Right ventricle myocardium superior (tissue), 1 donor: Measurements from ENCODE around the gene CDC25C. TPM values are rescaled to one million over a fixed set of nuclear protein-coding genes. Genes with fewer than 3 reads are reported as not detected.
"Not testable (repeated sequence)": the region's sequence is repeated elsewhere in the genome, so short reads cannot be mapped to it uniquely, and the experiment has no call there.

Experiments
- ATAC-seq: fragments of 200-7000 bp; cut with Tn5 transposase; one replicate; pipeline ENCODE4 v1.9.1; 2020; ENCODE audit warnings: mild to moderate bottlenecking; ENCODE audit not compliant: poor library complexity
- DNase-seq: peaks from one replicate; pipeline ENCODE4 v3.0.0-alpha.2; 2020
- intact Hi-C: fragments of 100-400 bp; cut with DNase I; formaldehyde crosslinking; loops from one replicate; pipeline ENCODE4 v1.11.2; 2022
- total RNA-seq: library from RNA; stranded (reverse); fragmentation: NEBNext Ultra II Directional; extraction: Animal tissue kit (Norgen Biotek cat#: 25700); gene quantifications from one replicate; pipeline ENCODE4 v1.2.1, GENCODE V29; 2021
- donor health status: DM: no; HTN: yes; CAD: no; lungs with severe emphysema.

CDC25C gene
- total RNA-seq, 1 donor from 2014 or later: 0.16 TPM

DNA sequence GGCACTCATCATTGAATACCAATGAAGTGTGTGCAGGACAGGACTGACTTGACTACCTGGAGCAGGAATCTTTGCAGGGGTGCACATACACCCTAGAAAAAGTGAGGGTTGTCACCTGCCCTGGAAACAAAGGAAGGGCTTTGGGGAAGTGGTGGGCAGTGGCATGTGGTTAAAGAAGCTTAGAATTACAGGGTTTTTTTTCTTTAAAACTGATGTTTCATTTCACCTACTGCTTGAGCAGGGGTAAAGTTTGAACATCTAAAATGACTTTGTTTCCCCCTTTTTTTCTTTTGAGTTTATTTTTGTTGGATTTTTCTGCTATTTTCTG is 18.9 kb upstream of the CDC25C start:
- intact Hi-C loops: no loop called here
- DNase-seq: no peak

DNA sequence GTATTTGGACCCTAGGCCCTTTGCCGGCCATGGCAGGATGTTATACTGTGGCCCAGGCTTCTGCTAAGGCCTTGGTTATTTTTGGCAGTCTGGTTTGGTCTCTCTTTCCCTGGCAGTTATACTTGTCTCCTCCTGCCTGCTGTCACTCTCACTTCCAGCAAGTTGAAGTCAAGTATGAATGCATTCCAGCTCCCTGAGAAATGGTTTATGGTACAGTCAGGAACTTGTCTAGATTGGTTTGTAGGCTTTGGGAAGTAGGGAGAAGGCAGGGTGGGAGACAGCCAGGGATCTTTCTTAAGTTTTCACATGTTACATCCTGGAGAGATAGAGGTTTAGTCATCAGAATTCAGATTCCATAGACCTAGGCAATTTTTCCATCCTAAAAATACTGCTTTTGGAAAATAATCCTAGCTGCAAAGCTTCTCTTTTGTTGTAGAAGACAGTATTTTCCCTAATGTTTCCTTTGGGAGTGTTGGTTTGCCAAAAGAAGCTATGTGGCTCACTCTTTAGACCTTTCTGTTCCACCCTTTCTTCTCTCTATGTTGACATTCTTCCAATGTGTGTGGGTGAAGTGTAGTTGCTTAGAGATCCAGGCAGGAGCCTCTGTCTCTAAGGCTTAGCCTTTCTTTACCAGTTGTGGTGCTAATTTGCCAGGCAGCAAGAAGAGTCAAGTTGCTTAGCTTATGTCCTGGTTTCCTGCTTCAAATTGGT is 18.4 kb upstream of the CDC25C start:
- ATAC-seq (peak; percentile 46), DNase-seq (no peak)
- intact Hi-C loops: no loop called here

More for the DNA sequence above, 18.9 kb upstream of the CDC25C start:
- no peak for ATAC-seq

DNA sequence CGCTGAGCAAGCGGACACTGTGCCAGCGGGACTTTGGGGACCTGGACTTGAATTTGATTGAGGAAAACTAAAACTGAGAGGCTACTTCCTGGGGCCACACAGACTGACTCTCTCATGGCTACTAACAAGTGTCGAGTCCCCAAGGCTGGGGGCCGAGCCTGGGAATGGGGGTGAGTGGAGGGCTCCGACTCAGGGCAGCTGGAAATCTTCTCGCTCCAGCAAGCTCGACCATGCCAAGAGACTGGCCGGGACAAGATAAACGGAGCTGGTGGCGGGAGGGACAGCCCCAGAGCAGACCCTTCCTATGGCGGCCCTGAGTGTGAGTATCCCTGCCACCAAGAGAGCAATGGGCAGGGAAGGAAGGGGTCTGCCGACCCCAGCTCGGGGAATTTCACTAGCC is 15.3 kb upstream of the CDC25C start:
- DNase-seq: no peak
- intact Hi-C loops: no loop called here
- no peak for ATAC-seq

DNA sequence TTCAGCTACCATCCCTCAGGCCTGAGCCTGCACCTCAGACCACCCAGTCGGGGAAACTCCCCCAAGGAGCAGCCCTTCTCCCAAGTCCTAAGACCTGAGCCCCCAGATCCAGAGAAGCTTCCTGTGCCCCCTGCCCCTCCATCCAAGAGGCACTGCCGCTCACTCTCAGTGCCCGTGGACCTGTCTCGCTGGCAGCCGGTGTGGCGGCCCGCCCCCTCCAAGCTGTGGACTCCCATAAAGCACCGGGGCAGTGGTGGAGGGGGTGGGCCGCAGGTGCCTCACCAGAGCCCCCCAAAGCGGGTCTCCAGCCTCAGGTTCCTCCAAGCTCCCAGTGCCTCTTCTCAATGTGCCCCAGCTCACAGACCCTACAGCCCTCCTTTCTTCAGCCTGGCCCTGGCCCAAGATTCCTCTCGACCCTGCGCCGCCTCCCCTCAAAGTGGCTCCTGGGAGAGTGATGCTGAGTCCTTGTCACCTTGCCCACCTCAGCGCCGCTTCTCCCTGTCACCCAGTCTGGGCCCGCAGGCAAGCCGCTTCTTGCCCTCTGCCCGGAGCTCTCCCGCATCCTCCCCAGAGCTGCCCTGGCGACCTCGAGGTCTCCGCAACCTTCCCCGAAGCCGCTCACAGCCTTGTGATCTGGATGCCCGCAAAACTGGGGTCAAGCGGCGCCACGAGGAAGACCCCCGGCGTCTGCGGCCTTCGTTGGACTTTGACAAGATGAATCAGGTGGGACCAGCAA is 13.5 kb upstream of the CDC25C start:
- intact Hi-C loops: no loop called here
- ATAC-seq (no peak), DNase-seq (no peak)

DNA sequence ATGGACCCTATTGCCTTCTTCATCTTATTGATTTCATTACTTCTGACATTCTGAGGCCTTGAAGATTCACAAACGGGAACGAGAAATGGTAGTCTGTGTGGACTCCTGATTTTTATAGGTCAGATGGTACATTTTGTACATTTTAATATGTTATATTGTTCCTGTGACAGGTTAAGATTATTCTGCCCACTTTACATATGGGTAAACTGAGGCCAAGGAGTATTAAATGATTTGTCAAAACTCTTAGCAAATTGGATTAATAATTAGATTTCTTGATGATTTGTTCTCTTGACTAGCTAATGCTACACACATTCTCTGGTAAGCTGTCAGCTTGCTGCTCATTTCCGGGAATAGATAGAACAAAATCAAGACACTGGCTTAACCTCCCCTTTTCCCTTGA is 8.4 kb upstream of the CDC25C start:
- intact Hi-C loops: no loop called here
- no peak for ATAC-seq
- no peak for DNase-seq

DNA sequence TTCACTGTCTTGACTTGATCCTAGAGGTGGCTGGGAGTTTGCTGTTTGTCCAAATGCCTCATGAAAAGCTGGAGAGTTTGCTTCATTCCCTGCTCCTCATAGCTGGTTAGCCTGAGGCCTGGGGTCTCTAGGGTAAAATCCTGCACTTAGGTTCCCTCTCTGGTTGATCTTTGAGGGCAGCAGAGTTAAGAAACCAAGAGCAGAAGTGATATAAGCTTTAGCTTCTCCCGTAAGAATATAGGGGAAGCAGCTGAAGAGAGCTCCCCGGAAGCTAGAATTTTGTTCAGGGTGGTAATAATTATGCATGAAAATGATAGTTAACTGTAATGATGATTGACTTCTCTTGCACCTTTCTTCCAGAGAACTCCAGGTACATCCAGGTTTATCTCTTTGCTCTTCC is 7.9 kb upstream of the CDC25C start:
- ATAC-seq (no peak), DNase-seq (no peak)
- intact Hi-C loops: no loop called here

DNA sequence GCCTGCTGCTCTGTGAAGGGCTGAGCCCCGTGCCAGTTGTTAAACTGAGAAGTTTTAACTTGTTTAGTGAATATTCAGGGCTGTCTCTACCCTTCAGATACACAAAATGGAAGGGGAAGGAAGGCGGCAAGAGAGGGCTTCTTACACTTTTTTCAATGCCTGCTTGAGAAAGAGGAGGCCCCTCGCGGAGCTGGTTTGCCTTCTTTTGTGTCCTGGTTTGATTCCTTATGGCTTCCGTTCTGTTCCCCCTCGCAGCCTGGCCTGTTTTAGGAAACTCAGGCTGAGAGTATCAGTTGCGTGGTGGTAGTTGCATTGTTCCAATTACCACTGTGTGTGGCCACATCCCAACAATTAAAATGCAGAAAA is 7.5 kb upstream of the CDC25C start:
- intact Hi-C loops: no loop called here
- no peak for ATAC-seq
- no peak for DNase-seq

DNA sequence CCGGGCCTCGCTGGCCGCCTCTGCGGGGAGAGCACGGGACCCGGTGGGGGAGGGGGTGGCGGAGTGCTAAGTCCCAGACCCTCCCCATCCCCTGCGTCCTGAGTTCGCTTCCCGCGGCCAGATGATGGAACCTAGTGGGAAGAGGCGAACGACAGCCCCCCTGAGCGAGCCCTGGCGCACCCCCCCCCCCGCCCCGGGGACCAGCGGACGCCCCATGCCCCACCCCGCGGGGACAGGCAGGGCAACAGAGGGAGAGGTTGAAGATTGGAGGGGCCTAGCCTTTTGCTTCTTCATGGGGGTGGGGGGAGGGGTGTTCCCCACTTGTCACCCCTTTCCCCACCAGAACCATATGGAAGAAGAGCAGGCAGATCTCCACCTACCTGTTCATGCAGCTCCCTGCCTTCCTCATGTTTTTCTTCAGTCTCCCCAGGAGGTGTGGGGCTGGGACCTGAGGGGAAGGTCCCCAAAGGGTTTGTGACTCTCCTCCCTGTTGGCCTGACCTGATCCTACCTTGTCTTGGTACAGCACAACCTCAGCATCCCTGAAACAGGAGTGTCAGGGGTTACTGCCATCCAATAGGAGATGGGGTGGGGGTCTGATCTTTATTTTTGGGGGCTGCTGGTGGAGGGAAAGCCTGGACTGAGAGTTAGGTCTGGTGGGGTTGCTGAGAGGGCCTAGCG is 6.9 kb upstream of the CDC25C start:
- intact Hi-C loops: no loop called here
- ATAC-seq (no peak), DNase-seq (no peak)

DNA sequence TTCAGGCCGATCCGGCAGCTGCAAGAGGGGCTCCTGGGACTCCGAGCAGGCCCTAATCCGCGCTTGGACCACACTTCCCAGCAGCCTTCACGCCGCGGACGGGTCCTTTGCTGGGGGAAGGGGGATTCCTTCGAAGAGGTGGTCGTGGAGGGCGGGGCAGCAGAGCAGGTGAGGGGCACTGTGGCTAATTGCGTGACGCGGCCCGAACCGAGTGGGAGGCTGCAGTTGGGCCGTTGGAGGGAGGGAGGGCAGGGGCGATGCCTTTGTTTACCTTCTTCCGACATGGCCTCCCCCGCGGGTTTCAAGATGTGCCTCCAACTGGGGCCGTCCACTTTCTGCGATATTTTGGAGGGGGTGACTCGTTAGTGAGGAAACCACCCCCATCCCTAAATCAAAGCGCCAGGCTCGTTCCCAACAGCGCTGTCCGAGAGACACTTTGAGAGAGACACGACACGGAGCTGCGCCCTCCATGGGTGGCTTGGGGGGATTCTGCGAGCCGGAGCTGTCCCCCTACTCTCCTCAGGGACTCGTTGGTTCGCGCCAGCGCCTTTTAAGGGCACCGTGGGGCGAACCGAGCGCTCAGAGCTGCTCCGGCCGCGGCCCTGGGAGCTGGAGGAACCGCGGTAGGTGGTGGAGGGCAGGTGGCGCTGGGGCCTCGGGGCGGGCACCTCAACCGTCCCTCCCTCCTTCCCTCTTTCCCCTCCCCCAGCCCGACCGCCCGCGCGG is 6.2 kb upstream of the CDC25C start, which contains the start of gene FAM53C:
FAM53C (plus strand) TSS at position 582 of the 726 bp plus-strand sequence. CDS start 3,070 bp downstream, outside the sequence.
- intact Hi-C loops: no loop called here
- peak; percentile 94 for DNase-seq
- ATAC-seq: peak; percentile 96

DNA sequence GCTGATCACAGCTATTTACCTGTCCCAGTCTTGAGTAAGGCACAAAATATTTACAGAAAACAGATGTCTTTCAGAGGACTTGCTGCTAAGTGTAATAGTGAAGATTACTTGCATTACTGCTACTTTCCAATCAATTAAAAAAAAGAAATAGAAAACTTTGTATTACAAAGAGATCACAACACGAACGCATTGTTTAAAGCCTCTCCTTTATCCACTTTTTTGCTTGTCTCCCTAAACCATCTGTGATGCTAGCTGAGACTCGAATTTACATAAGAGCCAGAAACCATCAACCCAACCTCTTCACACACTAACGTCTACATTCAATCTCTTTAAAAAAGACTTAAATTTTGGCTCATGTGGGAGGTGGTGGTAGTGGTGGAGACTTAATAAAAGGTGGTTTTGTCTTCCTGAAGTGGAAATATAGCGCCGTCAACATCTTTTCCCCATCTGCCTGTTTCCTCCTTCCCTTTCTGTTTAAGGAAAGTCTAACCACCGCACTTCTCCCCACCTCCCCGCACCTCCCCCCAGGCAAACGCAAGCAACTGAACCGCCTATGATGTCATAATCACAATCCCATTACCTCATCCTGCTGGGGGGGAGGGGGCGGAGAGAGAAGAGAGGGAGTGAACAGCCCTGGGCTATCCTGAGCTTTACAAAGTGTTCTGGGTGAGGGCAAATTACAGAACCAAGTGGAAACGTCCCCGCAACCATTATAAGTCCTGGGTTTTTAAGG is 5.5 kb upstream of the CDC25C start:
- DNase-seq: no peak
- intact Hi-C loops: no loop called here

DNA sequence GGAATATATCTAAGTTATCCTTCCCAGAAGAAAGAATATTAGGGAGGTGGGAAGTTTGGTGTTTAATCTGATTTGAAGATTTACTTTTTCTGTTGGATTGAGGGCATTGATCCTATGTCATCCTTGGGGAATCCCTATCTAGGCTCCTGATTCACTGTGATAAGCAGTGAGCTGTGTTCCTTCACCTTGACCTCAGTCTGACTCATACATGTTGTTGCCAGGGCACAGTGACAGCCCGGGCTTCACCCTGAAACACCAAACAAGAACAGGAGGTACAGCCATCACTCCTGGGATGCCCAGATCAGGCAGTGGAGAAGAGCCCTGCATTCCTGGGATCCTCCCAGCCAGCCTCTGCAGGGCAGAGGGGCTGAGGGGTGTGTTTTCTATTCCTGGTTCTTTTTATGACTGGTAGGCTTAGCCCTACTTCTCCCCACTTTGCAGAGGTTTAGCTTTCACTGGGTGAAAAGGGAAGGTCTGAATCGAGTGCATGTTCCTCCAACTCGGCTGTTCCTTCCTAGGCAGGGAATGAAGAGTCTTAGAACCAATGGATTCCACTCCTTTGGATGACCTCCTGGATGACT is 3.4 kb upstream of the CDC25C start:
- intact Hi-C loops: no loop called here
- ATAC-seq (no peak), DNase-seq (no peak)

More for the DNA sequence above, 5.5 kb upstream of the CDC25C start:
- peak; percentile 62 for ATAC-seq

DNA sequence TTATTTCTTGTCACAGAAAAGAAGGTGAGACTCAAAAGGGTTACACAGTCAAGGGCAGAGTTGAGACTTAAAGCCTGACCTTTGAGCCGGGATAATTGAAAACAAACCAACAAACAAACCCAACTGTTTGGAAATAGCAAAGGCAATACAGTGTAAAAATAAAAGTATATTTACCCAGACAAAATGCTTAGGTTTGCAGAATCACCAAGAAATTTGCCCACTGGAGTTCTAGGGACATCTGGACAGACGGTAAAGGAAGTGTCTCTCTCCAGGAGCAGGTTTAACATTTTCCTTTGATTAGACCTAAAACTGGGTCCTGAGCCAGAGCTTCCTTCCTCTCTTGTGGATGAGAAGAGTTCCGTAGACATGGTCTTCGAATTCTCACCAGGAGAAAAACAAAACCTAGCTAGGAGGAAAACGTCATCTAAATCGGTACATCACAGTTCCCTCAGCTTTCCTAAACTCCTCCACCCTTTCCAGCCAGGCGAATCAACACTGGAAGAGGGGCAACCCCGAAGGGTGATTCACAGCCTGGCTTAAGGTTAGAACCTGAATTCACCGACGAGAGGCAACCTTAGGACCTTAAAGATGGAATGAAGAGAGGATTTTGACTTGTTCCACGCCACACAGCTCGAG is 673 bp downstream of the CDC25C start:
- DNase-seq (no peak), ATAC-seq (no peak)
- intact Hi-C loops: no loop called here

DNA sequence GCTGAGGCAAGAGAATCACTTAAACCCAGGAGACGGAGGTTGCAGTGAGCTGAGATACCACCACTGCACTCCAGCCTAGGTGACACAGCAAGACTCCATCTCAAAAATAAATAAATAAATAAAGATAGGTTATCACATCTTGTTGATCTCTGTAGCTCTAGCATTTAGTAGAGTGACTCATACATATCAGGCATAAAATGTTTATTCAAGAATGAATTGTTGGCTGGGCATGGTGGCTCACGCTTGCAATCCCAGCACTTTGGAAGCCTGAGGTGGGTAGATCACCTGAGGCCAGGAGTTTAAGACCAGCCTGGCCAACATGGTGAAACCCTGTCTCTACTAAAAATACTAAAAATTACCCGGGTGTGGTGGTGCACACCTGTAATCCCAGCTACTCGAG is 13.4 kb downstream of the CDC25C start:
- ATAC-seq, intact Hi-C loops, DNase-seq: not testable (repeated sequence)

DNA sequence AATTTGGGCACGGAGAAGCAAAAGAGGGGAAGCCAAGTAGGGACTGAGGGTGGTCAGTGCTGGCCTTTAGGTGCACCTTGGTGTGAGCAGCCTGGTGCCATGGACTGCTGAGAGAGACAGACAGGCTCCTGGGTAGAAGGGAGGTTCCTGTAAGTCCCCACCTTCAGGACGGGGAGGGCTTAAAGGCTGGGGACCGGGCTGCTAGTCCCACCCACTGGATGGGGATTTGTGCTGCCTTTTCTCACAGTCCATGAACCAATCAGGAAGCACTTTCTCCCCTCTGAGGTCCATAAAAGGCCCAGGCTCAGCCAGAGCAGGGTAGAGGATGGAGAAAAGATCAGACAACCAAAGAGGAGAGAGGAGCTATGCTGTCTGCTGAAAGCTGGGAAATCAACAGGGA is 15.2 kb downstream of the CDC25C start:
- intact Hi-C loops: no loop called here
- ATAC-seq (no peak), DNase-seq (no peak)

DNA sequence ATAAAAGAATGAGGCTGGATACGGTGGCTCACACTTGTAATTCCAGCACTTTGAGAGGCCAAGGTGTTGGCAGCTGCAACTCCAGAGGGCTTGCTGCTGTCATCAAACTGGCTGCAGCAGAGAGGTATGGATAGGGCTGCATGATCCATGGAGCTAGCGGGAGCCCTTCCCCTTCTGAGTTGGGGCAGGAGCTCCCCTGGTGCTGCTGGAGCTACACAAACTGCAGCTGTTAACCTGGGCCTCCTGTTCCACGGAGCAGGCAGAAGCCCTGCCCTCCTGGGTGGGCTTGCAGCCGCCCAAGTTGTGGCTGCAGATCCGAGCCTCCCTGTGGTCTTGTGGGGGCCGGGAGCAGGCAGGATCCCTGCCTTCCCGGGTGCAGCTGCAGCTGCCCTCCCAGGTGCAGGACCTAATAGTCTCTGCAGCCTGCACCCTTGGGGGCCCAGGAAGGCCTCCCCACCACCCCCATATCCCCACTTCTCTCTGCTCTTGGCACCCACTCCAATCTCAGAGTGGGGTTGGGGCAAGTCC is 15.8 kb downstream of the CDC25C start:
- DNase-seq: no peak
- intact Hi-C loops: no loop called here
- no peak for ATAC-seq

DNA sequence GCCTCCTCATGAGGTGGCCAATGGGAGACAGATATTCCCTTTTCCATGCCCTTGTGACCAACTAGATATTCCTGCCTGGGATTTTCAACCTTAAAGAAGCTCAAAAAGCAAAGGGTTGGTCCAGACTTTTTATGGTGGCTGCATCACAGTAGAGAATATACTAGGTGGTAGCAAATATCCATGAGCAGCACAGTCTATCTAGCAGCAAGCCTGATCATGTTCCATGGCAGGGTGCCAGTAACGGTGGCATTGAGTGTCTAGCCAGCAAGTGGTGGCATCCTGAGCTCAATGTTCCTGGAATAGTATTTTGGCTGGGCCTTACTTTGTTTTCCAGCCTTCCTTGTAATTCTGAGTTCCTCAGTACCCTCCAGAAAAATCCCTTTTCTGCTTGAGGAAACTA is 25.8 kb downstream of the CDC25C start:
- intact Hi-C loops: no loop called here
- ATAC-seq (peak; percentile 96), DNase-seq (peak; percentile 85)

DNA sequence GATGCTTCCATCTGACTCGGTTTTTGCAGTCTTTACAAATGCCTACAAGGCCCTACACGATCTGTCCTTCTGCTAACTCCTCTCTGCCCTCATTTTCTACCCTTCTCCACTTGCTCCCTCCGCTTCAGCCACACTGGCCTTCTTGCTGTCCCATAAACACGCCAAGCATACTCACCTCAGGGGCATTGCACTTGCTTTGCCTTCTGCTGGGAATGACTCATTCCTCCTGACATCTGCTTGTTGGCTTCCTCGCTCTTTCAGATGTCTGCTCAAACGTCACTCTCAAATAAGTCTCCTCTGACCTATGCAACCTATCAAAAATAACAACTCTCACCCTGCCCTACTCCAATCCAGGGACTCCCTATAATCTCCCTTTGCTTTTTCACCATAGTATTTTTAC is 28.2 kb downstream of the CDC25C start:
- DNase-seq: no peak
- no peak for ATAC-seq
- intact Hi-C loops: no loop called here

DNA sequence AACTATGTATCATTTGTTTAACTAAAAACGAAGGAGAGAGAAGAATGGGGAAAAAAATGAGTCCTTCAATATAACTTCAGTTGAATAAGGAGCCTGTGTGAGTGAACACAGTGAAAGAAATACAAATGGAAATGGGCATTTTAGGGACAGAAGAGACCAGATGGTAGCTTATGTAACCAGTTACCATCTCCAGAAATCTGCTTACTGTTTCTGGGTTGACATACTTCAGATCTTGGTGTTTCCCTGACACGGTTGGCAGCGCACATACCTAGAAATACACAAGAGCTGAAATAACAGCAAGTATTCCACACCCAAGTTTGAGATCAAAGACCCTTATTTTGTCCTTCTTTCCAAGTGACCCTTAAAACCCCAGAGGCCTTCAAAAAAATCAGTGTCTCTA is 42.3 kb downstream of the CDC25C start:
- no peak for ATAC-seq
- DNase-seq: no peak
- intact Hi-C loops: no loop called here
